SK-N-SH (cell line): Measurements from ENCODE around the gene SHBG. TPM values are rescaled to one million over a fixed set of nuclear protein-coding genes. Genes with fewer than 3 reads are reported as not detected.

Source experiments
- CTCF ChIA-PET: fragments of 300-600, 350-600 bp; formaldehyde crosslinking; extraction: SDS; loops from one replicate; lab custom pipeline; 2021; lab: Yijun Ruan, JAX
- POLR2A ChIA-PET: fragments of 350-600 bp; sonication (Branson Sonifier 250); formaldehyde crosslinking; extraction: SDS; loops from one replicate; lab custom pipeline; 2020; ENCODE audit warnings: antibody characterized with exemption, inconsistent platforms; lab: Yijun Ruan, JAX
- DNase-seq: peaks from one replicate; pipeline ENCODE4 v3.0.0; 2012
- H2AFZ ChIP-seq: fragments of 200-600 bp; sonication (generic); 2 replicates; pipeline ENCODE4 v1.8.1; 2016; ENCODE audit warnings: antibody characterized with exemption, mild to moderate bottlenecking, low read depth
- H3F3A ChIP-seq: fragments of 200-600 bp; sonication (generic); replicated peaks from 2 replicates; pipeline ENCODE3; 2016; ENCODE audit warnings: antibody characterized with exemption, mild to moderate bottlenecking; ENCODE audit not compliant: insufficient read depth
- H3K27ac ChIP-seq, 2 experiments: fragments of 200-500 bp in 1 of 2; fragments of 200-600 bp in 1 of 2; sonication (Bioruptor generic) in 1 of 2; sonication (generic), shearing (Covaris generic) in 1 of 2; 2 replicates each; pipeline versions ENCODE4 v1.5.1 to v1.6.1; 2014 to 2016; ENCODE audit warnings: low read depth in 2 of 2, inconsistent platforms in 1 of 2, low read length in 1 of 2, mild to moderate bottlenecking in 1 of 2, mixed read lengths in 1 of 2
- H3K27me3 ChIP-seq: fragments of 200-600 bp; sonication (generic), shearing (Covaris generic); 2 replicates; pipeline ENCODE4 v1.6.1; 2016; ENCODE audit warnings: mixed run types; ENCODE audit not compliant: insufficient read depth
- H3K36me3 ChIP-seq, 2 experiments: fragments of 200-500 bp in 1 of 2; fragments of 200-600 bp in 1 of 2; sonication (Bioruptor generic) in 1 of 2; sonication (generic) in 1 of 2; replicated peaks in 1 of 2; 2 replicates each; pipeline versions ENCODE3 to v1.5.1; 2014 to 2016; ENCODE audit warnings: low read length in 1 of 2, mild to moderate bottlenecking in 1 of 2; ENCODE audit not compliant: insufficient read depth in 2 of 2, control insufficient read depth in 1 of 2
- H3K4me1 ChIP-seq, 2 experiments: fragments of 200-500 bp in 1 of 2; fragments of 200-600 bp in 1 of 2; sonication (Bioruptor generic) in 1 of 2; sonication (generic), shearing (Covaris generic) in 1 of 2; 2 replicates each; pipeline versions ENCODE4 v1.5.1 to v1.6.1; 2014 to 2016; ENCODE audit warnings: low read depth in 1 of 2, low read length in 1 of 2, mixed run types in 1 of 2; ENCODE audit not compliant: insufficient read depth in 2 of 2, control insufficient read depth in 1 of 2
- H3K4me2 ChIP-seq: fragments of 200-600 bp; sonication (generic), shearing (Covaris generic); 2 replicates; pipeline ENCODE4 v1.6.1; 2017; ENCODE audit warnings: mixed run types
- H3K4me3 ChIP-seq, 2 experiments: fragments of 200-500 bp in 1 of 2; fragments of 200-600 bp in 1 of 2; sonication (Bioruptor generic) in 1 of 2; sonication (generic), shearing (Covaris generic) in 1 of 2; 2 replicates each; pipeline versions ENCODE4 v1.5.1 to v1.8.1; 2014 to 2016; ENCODE audit warnings: low read depth in 2 of 2, inconsistent platforms in 1 of 2, low read length in 1 of 2, mild to moderate bottlenecking in 1 of 2, mixed read lengths in 1 of 2, moderate library complexity in 1 of 2
- H3K79me2 ChIP-seq: fragments of 200-600 bp; sonication (generic); 2 replicates; pipeline ENCODE4 v1.8.1; 2017; ENCODE audit warnings: mild to moderate bottlenecking; ENCODE audit not compliant: insufficient read depth
- H3K9ac ChIP-seq: fragments of 200-600 bp; sonication (generic); 2 replicates; pipeline ENCODE4 v1.6.1; 2017; ENCODE audit warnings: mixed run types
- H3K9me2 ChIP-seq: fragments of 200-600 bp; sonication (generic); 2 replicates; pipeline ENCODE4 v1.6.1; 2017; ENCODE audit warnings: mixed run types
- H3K9me3 ChIP-seq: fragments of 200-600 bp; sonication (generic); 2 replicates; pipeline ENCODE4 v1.6.1; 2017; ENCODE audit warnings: mixed run types, mild to moderate bottlenecking, moderate library complexity
- H4K20me1 ChIP-seq: fragments of 200-600 bp; sonication (generic); 2 replicates; pipeline ENCODE4 v1.6.1; 2017; ENCODE audit warnings: mild to moderate bottlenecking, mixed run types; ENCODE audit not compliant: insufficient read depth
- ELF1 ChIP-seq: IDR thresholded peaks from 2 replicates; pipeline ENCODE4 v1.4.0; 2012
- EZH2phosphoT487 ChIP-seq: fragments of 200-600 bp; sonication (generic); IDR thresholded peaks from 2 replicates; pipeline ENCODE4 v1.6.1; 2017; ENCODE audit warnings: low read depth, mixed run types, mild to moderate bottlenecking, antibody characterized with exemption, moderate library complexity, borderline replicate concordance
- FOXJ3 ChIP-seq: sonication (generic); formaldehyde crosslinking; IDR thresholded peaks from 2 replicates; pipeline ENCODE4 v1.5.1; 2020; ENCODE audit warnings: mild to moderate bottlenecking, missing genetic modification reagents
- FOXM1 ChIP-seq: IDR thresholded peaks from 2 replicates; pipeline ENCODE4 v1.4.0; 2012; ENCODE audit warnings: low read depth, mild to moderate bottlenecking
- GABPA ChIP-seq: IDR thresholded peaks from 2 replicates; pipeline ENCODE4 v1.4.0; 2012; ENCODE audit warnings: low read depth, mild to moderate bottlenecking
- GATA2 ChIP-seq: sonication (generic); formaldehyde crosslinking; IDR thresholded peaks from 2 replicates; pipeline ENCODE4 v1.5.0; 2020; ENCODE audit warnings: mild to moderate bottlenecking, missing genetic modification reagents
- JUND ChIP-seq: IDR thresholded peaks from 2 replicates; pipeline ENCODE4 v1.4.0; 2012
- MEF2A ChIP-seq: IDR thresholded peaks from 2 replicates; pipeline ENCODE4 v1.4.0; 2012; ENCODE audit warnings: low read depth, borderline replicate concordance
- NFIC ChIP-seq: IDR thresholded peaks from 2 replicates; pipeline ENCODE4 v1.4.0; 2012; ENCODE audit warnings: borderline replicate concordance
- NRF1 ChIP-seq: IDR thresholded peaks from 2 replicates; pipeline ENCODE4 v1.6.1; 2012; ENCODE audit warnings: low read depth, mild to moderate bottlenecking, low read length
- POLR2AphosphoS5 ChIP-seq: IDR thresholded peaks from 2 replicates; pipeline ENCODE4 v1.6.1; 2012; ENCODE audit warnings: low read depth, low read length
- RAD21 ChIP-seq: IDR thresholded peaks from 2 replicates; pipeline ENCODE4 v1.6.1; 2012; ENCODE audit warnings: mild to moderate bottlenecking, low read length
- RXRA ChIP-seq: IDR thresholded peaks from 2 replicates; pipeline ENCODE4 v1.4.0; 2012; ENCODE audit warnings: low read depth, mild to moderate bottlenecking, borderline replicate concordance
- TAF1 ChIP-seq: IDR thresholded peaks from 2 replicates; pipeline ENCODE4 v1.6.1; 2012; ENCODE audit warnings: low read depth, mild to moderate bottlenecking, low read length, moderate library complexity, borderline replicate concordance
- TEAD4 ChIP-seq: IDR thresholded peaks from 2 replicates; pipeline ENCODE4 v1.4.0; 2012; ENCODE audit warnings: mild to moderate bottlenecking, borderline replicate concordance; ENCODE audit not compliant: insufficient read depth
- YY1 ChIP-seq: IDR thresholded peaks from 2 replicates; pipeline ENCODE4 v1.4.0; 2012; ENCODE audit warnings: low read depth, mild to moderate bottlenecking
- WGBS: methylation state at CpG from one replicate; pipeline ENCODE4 v1.1.6; 2017; ENCODE audit warnings: low lambda C conversion rate; 5-methylcytosine and 5-hydroxymethylcytosine counted together
- polyA plus RNA-seq, 3 experiments: library from polyadenylated mRNA; depleted of rRNA; stranded (reverse); fragments of >200 nt; gene quantifications; 2 replicates each; pipeline ENCODE4 v1.2.3, GENCODE V29; 2012
- TF ChIP-seq, protein P1 (sequence below): IDR thresholded peaks from 2 replicates; pipeline ENCODE4 v1.4.0; 2012; ENCODE audit warnings: low read depth
- TF ChIP-seq, protein P2 (sequence below): IDR thresholded peaks from 2 replicates; pipeline ENCODE4; 2012
- TF ChIP-seq, protein P3 (sequence below): IDR thresholded peaks from 2 replicates; pipeline ENCODE4 v1.4.0; 2012; ENCODE audit warnings: low read depth, borderline replicate concordance

Gene SHBG
- polyA plus RNA-seq, 1 of the 3 experiments (the other 2 are of a cell fraction), result 1.1 TPM

DNA sequence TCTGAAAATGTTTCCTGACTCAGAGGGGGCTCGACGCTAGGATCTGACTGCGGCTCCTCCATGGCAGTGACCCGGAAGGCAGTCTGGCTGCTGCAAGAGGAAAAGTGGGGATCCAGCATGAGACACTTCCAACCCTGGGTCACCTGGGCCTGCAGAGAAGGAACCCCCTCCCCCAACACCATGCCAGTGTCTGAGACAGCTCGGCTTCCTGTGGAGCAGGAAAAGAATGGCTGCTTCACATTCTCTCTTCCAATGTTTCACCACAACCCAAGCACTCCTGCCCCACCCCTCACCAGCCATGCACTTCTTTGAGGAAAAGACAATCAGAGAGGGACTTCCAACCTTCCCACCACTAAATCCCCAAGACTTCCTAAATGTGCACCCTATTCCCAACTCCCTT is 46.6 kb downstream of the SHBG start:
- TF ChIP-seq POLR2AphosphoS5 (no peak), MEF2A (no peak), RAD21 (no peak), YY1 (no peak), EZH2phosphoT487 (no peak), TAF1 (no peak), NRF1 (no peak), FOXJ3 (CRISPR knock-in tag) (no peak), GATA2 (CRISPR knock-in tag) (no peak), NFIC (no peak), RXRA (no peak), GABPA (no peak)
- TF ChIP-seq, protein P1, sequence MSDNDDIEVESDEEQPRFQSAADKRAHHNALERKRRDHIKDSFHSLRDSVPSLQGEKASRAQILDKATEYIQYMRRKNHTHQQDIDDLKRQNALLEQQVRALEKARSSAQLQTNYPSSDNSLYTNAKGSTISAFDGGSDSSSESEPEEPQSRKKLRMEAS, result no peak
- TF ChIP-seq, protein P2, sequence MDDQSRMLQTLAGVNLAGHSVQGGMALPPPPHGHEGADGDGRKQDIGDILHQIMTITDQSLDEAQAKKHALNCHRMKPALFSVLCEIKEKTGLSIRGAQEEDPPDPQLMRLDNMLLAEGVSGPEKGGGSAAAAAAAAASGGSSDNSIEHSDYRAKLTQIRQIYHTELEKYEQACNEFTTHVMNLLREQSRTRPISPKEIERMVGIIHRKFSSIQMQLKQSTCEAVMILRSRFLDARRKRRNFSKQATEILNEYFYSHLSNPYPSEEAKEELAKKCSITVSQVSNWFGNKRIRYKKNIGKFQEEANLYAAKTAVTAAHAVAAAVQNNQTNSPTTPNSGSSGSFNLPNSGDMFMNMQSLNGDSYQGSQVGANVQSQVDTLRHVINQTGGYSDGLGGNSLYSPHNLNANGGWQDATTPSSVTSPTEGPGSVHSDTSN, result no peak

DNA sequence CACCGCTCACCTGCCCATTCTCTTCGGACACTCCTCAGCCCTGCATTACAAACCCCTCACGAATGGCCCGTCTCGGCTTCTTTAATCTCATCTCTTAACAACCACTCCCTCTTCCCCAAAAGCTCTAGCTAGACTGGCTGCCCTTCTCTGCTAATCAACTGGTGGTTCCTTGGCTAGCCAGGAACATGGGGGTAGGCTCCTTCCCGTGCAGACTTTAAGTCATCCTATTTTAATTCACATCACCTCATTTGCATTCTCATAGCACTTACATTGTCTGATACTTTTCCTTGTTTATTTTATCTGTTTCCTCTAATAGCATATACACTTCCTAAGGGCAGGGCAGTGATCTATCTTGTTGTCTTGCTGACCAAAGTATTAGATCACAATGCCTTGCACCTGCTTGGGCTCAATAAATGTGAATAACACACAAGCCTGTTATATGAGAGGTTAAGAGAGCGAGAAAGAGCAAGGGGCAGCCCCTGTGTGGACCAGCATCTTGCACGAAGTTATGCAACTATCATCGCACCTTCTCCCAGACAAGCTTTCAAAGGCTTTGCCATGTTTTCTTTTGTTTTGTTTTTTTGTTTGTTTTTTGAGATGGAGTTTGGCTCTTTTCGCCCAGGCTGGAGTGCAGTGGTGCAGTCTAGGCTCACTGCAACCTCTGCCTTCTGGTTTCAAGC is 47.6 kb downstream of the SHBG start:
- no peaks in the 10 kb centered on the region for H3K27me3 ChIP-seq
- H3K36me3 ChIP-seq, result peaks cover 27 to 33% of the 10 kb centered on the region in 2 experiments
- H3K9ac ChIP-seq, result no peak overlapping the region
- H3K9me2 ChIP-seq, result no peaks in the 10 kb centered on the region
- CTCF ChIA-PET, result interaction anchor here (0.9 to 1.4 kb wide), 4 partner anchors 10 to 88 kb away, joined by 3 to 4 read pairs (median 3); partner anchors contain the start of gene WRAP53
- H3K79me2 ChIP-seq, result peaks cover 54% of the 10 kb centered on the region
- H3K9me3 ChIP-seq, result no peaks in the 10 kb centered on the region
- no peaks in the 10 kb centered on the region for H3F3A ChIP-seq
- TF ChIP-seq NRF1 (no peak), NFIC (no peak), ELF1 (no peak), TEAD4 (no peak), POLR2AphosphoS5 (no peak), FOXJ3 (CRISPR knock-in tag) (no peak), GABPA (no peak), JUND (no peak), FOXM1 (no peak)
- TF ChIP-seq, protein P3, sequence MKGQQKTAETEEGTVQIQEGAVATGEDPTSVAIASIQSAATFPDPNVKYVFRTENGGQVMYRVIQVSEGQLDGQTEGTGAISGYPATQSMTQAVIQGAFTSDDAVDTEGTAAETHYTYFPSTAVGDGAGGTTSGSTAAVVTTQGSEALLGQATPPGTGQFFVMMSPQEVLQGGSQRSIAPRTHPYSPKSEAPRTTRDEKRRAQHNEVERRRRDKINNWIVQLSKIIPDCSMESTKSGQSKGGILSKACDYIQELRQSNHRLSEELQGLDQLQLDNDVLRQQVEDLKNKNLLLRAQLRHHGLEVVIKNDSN, result no peak
- POLR2A ChIA-PET, result no interaction called here
- no peak overlapping the region for H3K4me3 ChIP-seq
- no peaks in the 10 kb centered on the region; the same call in 1 of the 2 replicates for H4K20me1 ChIP-seq
- H3K4me1 ChIP-seq, result no peaks in the 10 kb centered on the region
- H2AFZ ChIP-seq, result no peak overlapping the region
- DNase-seq, result no peak
- H3K4me2 ChIP-seq, result no peak overlapping the region
- no peak overlapping the region for H3K27ac ChIP-seq
- 94% methylated on average over 10 of the region's 10 CpGs for WGBS

More for the DNA sequence above, 46.6 kb downstream of the SHBG start:
- no peaks in the 10 kb centered on the region for H3K9me3 ChIP-seq
- no peaks in the 10 kb centered on the region for H3K9me2 ChIP-seq
- POLR2A ChIA-PET, result no interaction called here
- CTCF ChIA-PET, result interaction anchor here (1.3 to 1.4 kb wide), 3 partner anchors 25 to 87 kb away, joined by 3 read pairs; partner anchors contain the start of gene ATP1B2
- H3K4me3 ChIP-seq, result no peak overlapping the region
- H3F3A ChIP-seq, result no peaks in the 10 kb centered on the region
- H3K27ac ChIP-seq, result no peak overlapping the region
- no CpG with 5 or more reads among the region's 5 CpGs for WGBS
- H4K20me1 ChIP-seq, result no peaks in the 10 kb centered on the region; the same call in 1 of the 2 replicates
- no peaks in the 10 kb centered on the region for H3K4me1 ChIP-seq
- H3K36me3 ChIP-seq, result peaks cover 30 to 40% of the 10 kb centered on the region in 2 experiments
- DNase-seq, result no peak
- H2AFZ ChIP-seq, result no peak overlapping the region
- H3K4me2 ChIP-seq, result no peak overlapping the region
- no peak overlapping the region for H3K9ac ChIP-seq
- peaks cover 45% of the 10 kb centered on the region for H3K79me2 ChIP-seq
- no peaks in the 10 kb centered on the region for H3K27me3 ChIP-seq
